ENCODE data around the gene BPGM.

- TF ChIP-seq CTCF (IDR thresholded peaks at IDR 0.05), result no peak
- TF ChIP-seq EP300 (IDR thresholded peaks at IDR 0.05; ENCODE audit: borderline replicate concordance in 1 of 2, low read depth in 1 of 2, low read length in 1 of 2), result no peak
- no peak for TF ChIP-seq POLR2AphosphoS5 (IDR thresholded peaks at IDR 0.05; ENCODE audit: low read depth, low read length)
- TF ChIP-seq REST (IDR thresholded peaks at IDR 0.05; ENCODE audit: low read depth, low read length), result no peak
These were observed 74.5 kb downstream of the BPGM start for GRCh38 chr7:134721171-134721570.

Data from SK-N-SH (cell line).